Loucy (cell line): Measurements from ENCODE around the gene L3MBTL4.

ENCODE experiments used
- H2AFZ ChIP-seq: fragments of 200-600 bp; sonication (generic); 2 replicates; pipeline ENCODE4 v1.6.0; 2016; ENCODE audit warnings: antibody characterized with exemption, mild to moderate bottlenecking, low read length, moderate library complexity
- H3F3A ChIP-seq: fragments of 200-600 bp; 2 replicates; pipeline ENCODE4 v1.6.0; 2016; ENCODE audit warnings: antibody characterized with exemption, low read depth, mild to moderate bottlenecking
- H3K27me3 ChIP-seq: fragments of 200-600 bp; sonication (generic); 2 replicates; pipeline ENCODE4 v1.6.1; 2014; ENCODE audit warnings: low read length, mild to moderate bottlenecking; ENCODE audit not compliant: insufficient read depth, poor library complexity, severe bottlenecking
- H3K36me3 ChIP-seq: fragments of 200-600 bp; sonication (generic); 2 replicates; pipeline ENCODE4 v1.6.1; 2016; ENCODE audit warnings: low read length; ENCODE audit not compliant: insufficient read depth
- H3K4me1 ChIP-seq: fragments of 200-600 bp; sonication (generic); 2 replicates; pipeline ENCODE4 v1.5.1; 2014; ENCODE audit warnings: low read length, mild to moderate bottlenecking; ENCODE audit not compliant: insufficient read depth, poor library complexity, severe bottlenecking
- H3K4me2 ChIP-seq: fragments of 200-600 bp; sonication (generic); 2 replicates; pipeline ENCODE4 v1.6.0; 2014; ENCODE audit warnings: antibody characterized with exemption, low read length, low read depth, mild to moderate bottlenecking; ENCODE audit not compliant: poor library complexity, severe bottlenecking
- H3K4me3 ChIP-seq: fragments of 200-600 bp; sonication (generic); 2 replicates; pipeline ENCODE4 v1.5.1; 2014; ENCODE audit warnings: low read length, mild to moderate bottlenecking, mixed read lengths; ENCODE audit not compliant: poor library complexity, severe bottlenecking
- H3K79me2 ChIP-seq: fragments of 200-600 bp; sonication (generic); 2 replicates; pipeline ENCODE4 v1.6.1; 2014; ENCODE audit warnings: low read length; ENCODE audit not compliant: insufficient read depth
- H3K9ac ChIP-seq: fragments of 200-600 bp; sonication (generic); 2 replicates; pipeline ENCODE4 v1.6.0; 2014; ENCODE audit warnings: mild to moderate bottlenecking, low read depth, low read length, moderate library complexity; ENCODE audit not compliant: poor library complexity, severe bottlenecking
- H3K9me2 ChIP-seq: fragments of 200-600 bp; sonication (generic); replicated peaks from 2 replicates; pipeline ENCODE4 v1.6.1; 2016; ENCODE audit warnings: low read depth, low read length, mixed read lengths
- H3K9me3 ChIP-seq: fragments of 200-600 bp; sonication (generic); 2 replicates; pipeline ENCODE4 v1.6.1; 2014; ENCODE audit warnings: mild to moderate bottlenecking, antibody characterized with exemption, low read length, low read depth; ENCODE audit not compliant: insufficient read depth
- H4K20me1 ChIP-seq: fragments of 200-600 bp; sonication (generic); 2 replicates; pipeline ENCODE4 v1.6.0; 2014; ENCODE audit warnings: antibody characterized with exemption, low read length, mild to moderate bottlenecking; ENCODE audit not compliant: insufficient read depth, poor library complexity, severe bottlenecking
- CTCF ChIP-seq: fragments of 200-600 bp; sonication (generic); conservative IDR thresholded peaks from 2 replicates; pipeline ENCODE4 v1.5.1; 2014; ENCODE audit warnings: mild to moderate bottlenecking, antibody characterized with exemption, low read length
- EZH2phosphoT487 ChIP-seq: fragments of 200-600 bp; IDR thresholded peaks from 2 replicates; pipeline ENCODE4 v1.6.1; 2018; ENCODE audit warnings: antibody characterized with exemption, mild to moderate bottlenecking, moderate library complexity, borderline replicate concordance

L3MBTL4 gene

DNA sequence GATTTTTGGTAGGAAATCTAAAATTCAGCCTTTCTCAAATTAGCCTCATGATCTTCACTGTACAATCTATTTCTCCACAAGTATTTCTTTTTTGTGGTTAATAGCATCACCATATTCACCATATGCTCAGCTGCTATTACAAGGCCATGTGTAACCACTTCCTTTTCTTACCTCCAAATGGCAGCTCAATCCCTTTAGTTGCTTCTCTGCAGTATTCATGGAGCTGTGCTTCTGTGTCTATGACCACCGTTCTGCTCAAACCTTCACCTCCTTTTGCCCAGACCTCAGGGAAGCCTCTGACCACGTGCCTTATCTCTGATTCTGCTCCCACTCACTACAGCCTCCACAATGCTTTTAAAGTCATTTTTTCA lies 392.7 kb downstream of the L3MBTL4 start:
- Histone ChIP-seq H4K20me1 (no peaks in the 10 kb centered on the region), H3K4me3 (no peak overlapping the region), H3K4me1 (no peaks in the 10 kb centered on the region), H3K27me3 (no peaks in the 10 kb centered on the region), H3K4me2 (no peak overlapping the region), H3K9me3 (no peaks in the 10 kb centered on the region), H3K9ac (no peak overlapping the region), H3K79me2 (no peaks in the 10 kb centered on the region), H3F3A (no peaks in the 10 kb centered on the region), H2AFZ (no peak overlapping the region), H3K36me3 (no peaks in the 10 kb centered on the region), H3K9me2 (no peaks in the 10 kb centered on the region)
- TF ChIP-seq CTCF (no peak), EZH2phosphoT487 (no peak)

DNA sequence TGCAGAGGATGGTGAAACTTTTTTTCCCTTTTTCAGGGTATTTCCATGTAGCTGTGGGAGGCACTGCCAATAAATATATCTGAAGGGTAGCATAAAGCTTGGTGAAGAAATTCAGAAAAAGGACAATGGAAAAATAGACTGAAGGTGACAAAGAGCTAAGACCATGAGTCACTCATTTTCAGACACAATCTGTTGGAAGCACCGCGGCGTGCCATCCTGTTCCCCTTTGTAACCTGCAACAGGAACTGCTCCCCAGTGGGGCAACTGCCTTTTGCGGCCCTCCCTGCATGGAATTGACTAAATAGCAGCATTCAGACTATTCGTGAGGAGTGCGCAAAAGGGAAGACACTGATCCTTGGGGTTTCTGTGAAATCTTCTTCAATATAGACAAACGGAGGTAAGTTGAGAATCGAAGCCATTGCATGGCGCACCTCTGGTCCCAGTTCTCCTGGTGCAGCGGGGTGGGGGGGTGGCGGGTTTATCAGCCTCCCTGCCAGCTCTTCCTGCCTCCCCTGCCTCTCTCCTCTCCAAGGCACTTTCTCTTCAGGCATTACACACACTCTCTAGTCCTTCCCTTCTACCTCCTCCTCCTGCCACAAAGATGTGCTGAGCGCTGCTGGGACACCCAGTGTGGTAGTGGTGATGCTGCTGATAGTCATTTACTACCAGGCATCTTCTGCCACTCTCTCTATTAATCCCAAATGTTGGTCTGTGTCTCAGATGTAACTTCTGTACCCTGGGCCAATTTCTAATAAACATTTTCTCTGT lies 393.2 kb downstream of the L3MBTL4 start:
- Histone ChIP-seq H3K27me3 (no peaks in the 10 kb centered on the region), H4K20me1 (no peaks in the 10 kb centered on the region), H3K36me3 (no peaks in the 10 kb centered on the region), H3F3A (no peaks in the 10 kb centered on the region), H3K79me2 (no peaks in the 10 kb centered on the region), H3K4me1 (no peaks in the 10 kb centered on the region), H3K9me2 (no peaks in the 10 kb centered on the region), H3K9me3 (no peaks in the 10 kb centered on the region), H2AFZ (no peak overlapping the region), H3K4me3 (no peak overlapping the region), H3K9ac (no peak overlapping the region), H3K4me2 (no peak overlapping the region)
- TF ChIP-seq EZH2phosphoT487 = no peak
- no peak for TF ChIP-seq CTCF

DNA sequence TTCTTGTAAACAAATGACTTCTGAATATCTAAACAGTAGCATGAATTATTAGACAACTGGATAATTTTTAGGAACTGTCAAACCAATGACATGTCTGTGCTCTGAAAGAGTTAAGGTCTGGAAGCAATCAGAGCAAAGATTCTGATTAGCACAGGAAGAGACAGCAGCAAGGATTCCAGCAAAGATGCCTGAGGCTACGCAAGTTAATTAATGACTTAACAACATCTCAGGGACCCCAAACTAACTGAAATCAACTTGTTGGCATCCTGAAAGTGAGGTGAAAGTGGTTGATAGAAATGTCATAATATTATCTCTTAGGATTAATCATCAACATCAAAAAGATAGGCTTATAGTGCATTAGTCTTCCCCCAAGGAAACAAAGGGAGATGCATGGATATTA lies 396.0 kb downstream of the L3MBTL4 start:
- Histone ChIP-seq H2AFZ (no peak overlapping the region), H3F3A (no peaks in the 10 kb centered on the region), H3K9ac (no peak overlapping the region), H3K79me2 (no peaks in the 10 kb centered on the region), H3K4me1 (no peaks in the 10 kb centered on the region), H3K4me3 (no peak overlapping the region), H3K9me3 (no peaks in the 10 kb centered on the region), H3K4me2 (no peak overlapping the region), H4K20me1 (no peaks in the 10 kb centered on the region), H3K27me3 (no peaks in the 10 kb centered on the region), H3K36me3 (no peaks in the 10 kb centered on the region), H3K9me2 (no peaks in the 10 kb centered on the region)
- TF ChIP-seq CTCF = no peak
- no peak for TF ChIP-seq EZH2phosphoT487
